IPS-20b (cell line): ENCODE data around the gene RPGRIP1.

Experiments used
- H3K27ac ChIP-seq: one replicate; pipeline ENCODE4 v1.5.1; 2013; ENCODE audit warnings: low read length
- H3K27me3 ChIP-seq: 2 replicates; pipeline ENCODE4 v1.6.1; 2013; ENCODE audit warnings: mild to moderate bottlenecking, low read length, inconsistent platforms; ENCODE audit not compliant: insufficient read depth
- H3K36me3 ChIP-seq: 2 replicates; pipeline ENCODE4 v1.6.1; 2013; ENCODE audit warnings: low read depth, mild to moderate bottlenecking, inconsistent platforms, low read length, moderate library complexity; ENCODE audit not compliant: insufficient read depth
- H3K4me1 ChIP-seq: 2 replicates; pipeline ENCODE4 v1.6.1; 2013; ENCODE audit warnings: mild to moderate bottlenecking, control low read depth, inconsistent platforms, low read length, moderate library complexity; ENCODE audit not compliant: insufficient read depth
- H3K4me3 ChIP-seq: 2 replicates; pipeline ENCODE4 v1.5.1; 2013; ENCODE audit warnings: mild to moderate bottlenecking, low read length, inconsistent platforms
- H3K9ac ChIP-seq: 2 replicates; pipeline ENCODE4 v1.6.1; 2013; ENCODE audit warnings: low read depth, mild to moderate bottlenecking, inconsistent platforms, low read length, moderate library complexity
- H3K9me3 ChIP-seq: 2 replicates; pipeline ENCODE4 v1.6.1; 2013; ENCODE audit warnings: mild to moderate bottlenecking, low read depth, low read length, inconsistent platforms; ENCODE audit not compliant: insufficient read depth

Gene RPGRIP1

DNA sequence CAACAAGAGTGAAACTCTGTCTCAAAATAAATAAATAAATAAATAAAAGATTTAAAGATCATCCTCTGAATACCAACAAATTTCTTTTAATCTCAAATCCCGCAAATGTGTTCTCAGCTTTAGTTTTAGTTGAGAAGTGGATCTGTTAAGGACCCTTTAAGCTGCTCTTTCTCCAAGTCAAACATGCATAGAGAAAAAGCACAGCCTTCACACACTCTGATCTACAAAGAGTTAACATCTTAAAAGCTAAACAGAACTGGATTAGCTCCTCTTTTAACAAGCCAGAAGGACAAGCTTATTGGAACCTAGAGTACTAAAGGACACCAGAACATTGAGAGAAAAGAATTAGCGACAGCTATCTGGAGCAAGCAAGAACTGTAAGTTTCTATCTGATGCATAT is at the start of gene RPGRIP1:
TSS of gene RPGRIP1 (plus strand) at position 301 of the 400 bp plus-strand sequence. CDS start 7,894 bp downstream, outside the sequence.
- Histone ChIP-seq H3K9ac (no peak within 1 kb of the TSS), H3K4me3 (no peak within 1 kb of the TSS), H3K4me1 (no peaks in the 10 kb centered on the region), H3K9me3 (no peaks in the 10 kb centered on the region), H3K27me3 (no peaks in the 10 kb centered on the region), H3K27ac (no peak within 1 kb of the TSS), H3K36me3 (no peaks in the 10 kb centered on the region)

DNA sequence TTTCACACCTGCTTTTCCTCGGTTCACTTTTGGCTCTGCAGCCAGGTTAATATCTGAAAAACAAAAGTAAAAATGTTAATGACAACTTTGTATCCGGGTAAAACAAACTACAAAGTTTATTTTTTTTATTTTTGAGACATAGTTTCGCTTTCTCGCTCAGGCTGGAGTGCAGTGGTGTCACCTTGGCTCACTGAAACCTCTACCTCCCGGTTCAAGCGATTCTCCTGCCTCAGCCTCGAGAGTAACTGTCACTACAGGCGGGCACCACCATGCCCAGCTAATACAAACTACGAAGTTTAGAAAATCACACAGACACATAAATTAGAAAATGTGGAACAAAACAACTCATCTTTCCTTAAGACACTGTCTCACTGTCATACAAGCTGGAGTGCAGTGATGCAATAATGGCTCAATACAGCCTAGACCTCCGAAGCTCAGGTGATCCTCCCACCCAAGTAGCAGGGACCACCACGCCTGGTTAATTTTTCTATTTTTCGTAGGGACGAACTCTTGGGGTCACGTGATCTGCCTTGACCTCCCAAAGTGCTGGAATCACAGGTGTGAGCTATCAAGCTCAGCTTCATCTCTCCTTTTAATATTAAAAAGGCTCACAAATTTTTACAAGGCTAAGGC is 48.7 kb upstream of the RPGRIP1 start:
- no peak overlapping the region for H3K4me3 ChIP-seq
- no peaks in the 10 kb centered on the region for H3K4me1 ChIP-seq
- no peaks in the 10 kb centered on the region for H3K9me3 ChIP-seq
- H3K36me3 ChIP-seq = peaks cover 100% of the 10 kb centered on the region
- H3K27me3 ChIP-seq = no peaks in the 10 kb centered on the region
- no peak overlapping the region for H3K9ac ChIP-seq
- no peak overlapping the region for H3K27ac ChIP-seq

DNA sequence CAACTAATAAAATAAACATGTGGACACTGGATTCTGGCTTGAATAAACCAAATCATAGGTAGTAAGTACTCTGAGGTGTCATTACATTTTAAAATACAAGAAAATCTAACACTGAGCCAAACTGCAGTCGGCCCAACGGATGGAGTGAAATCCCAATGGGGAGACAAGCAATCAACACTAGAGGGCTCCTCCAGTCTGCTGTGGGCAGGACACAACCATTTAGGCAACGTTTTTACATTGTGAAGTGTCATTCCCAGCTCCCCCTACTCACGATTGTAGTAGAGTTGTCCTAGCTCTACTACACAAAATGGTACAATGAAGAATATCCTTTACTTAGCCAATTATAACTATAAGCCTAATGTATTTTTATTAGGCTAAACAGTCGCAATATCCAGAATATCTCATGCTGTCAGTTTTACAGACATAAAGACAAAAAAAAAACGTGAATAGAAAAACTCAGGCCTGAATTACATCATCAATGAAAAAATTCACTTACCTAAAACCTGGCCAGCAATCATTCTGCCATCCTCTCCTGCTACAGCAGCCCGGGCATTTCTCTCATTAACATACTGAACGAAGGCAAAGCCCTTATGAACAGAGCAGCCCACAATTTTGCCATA is 46.3 kb upstream of the RPGRIP1 start:
- Histone ChIP-seq H3K4me3 (no peak overlapping the region), H3K36me3 (peaks cover 100% of the 10 kb centered on the region), H3K9ac (no peak overlapping the region), H3K27me3 (no peaks in the 10 kb centered on the region), H3K9me3 (no peaks in the 10 kb centered on the region), H3K27ac (no peak overlapping the region), H3K4me1 (no peaks in the 10 kb centered on the region)

DNA sequence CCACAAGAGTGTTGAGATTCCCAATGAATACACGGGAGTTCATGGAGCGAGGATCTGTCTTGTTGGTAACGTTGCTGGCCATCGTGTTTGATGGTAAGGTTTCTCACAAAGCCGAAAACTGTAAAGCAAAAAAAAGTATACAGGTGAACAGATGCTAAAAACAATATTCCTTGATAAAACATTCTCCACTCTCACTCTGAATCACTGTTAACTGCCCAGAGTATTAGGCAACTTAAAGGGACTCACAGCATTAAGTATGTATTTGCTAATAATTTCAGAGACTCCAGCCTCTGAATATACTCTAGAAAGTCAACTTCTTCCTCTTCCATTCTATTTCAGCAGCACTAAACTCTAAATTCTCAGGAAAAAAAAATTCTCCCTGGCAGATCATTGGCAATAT is 45.8 kb upstream of the RPGRIP1 start:
- Histone ChIP-seq H3K9ac (no peak overlapping the region), H3K27me3 (no peaks in the 10 kb centered on the region), H3K36me3 (peaks cover 100% of the 10 kb centered on the region), H3K9me3 (no peaks in the 10 kb centered on the region), H3K4me3 (no peak overlapping the region), H3K4me1 (no peaks in the 10 kb centered on the region), H3K27ac (no peak overlapping the region)

DNA sequence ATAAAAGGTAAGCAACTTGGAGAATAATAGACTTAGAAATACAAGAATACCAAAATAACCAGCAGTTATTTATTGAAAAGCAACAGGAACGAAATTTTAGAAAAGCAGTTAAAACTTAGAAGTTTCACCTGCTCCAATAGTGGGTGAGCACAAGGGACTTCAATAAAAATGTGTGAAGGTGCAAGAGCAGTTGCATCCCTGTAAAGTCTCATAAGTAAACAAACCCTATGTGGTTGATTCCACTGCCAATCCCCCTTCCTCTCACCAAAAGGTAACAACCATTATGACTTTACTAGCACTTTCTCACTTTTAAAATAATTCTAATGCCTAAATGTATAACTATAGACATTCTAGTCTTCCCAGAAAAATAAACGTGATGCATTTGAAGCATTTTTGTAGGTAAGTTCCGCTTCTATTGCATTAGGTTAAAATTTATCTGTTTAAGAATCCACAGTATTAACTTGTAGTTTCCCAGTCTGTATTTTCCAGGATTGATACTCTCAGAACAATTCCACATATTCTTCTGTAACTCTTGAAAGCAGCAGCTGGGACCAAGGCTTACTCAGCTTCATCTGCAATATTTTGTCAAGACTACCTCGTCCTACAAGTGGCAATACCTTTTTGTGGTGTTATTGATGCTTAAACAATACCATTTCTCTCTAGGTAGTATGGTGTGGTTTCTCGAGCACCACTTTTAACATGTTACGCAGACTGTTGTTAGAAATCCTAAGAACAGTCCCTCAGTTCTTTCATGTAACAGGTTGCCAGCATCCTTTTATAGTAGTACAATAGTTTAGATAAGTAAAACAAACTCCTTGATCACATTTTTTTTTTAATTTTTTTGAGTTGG is 42.7 kb upstream of the RPGRIP1 start:
- Histone ChIP-seq H3K27ac (no peak overlapping the region), H3K4me1 (no peaks in the 10 kb centered on the region), H3K36me3 (peaks cover 98% of the 10 kb centered on the region), H3K27me3 (no peaks in the 10 kb centered on the region), H3K9me3 (no peaks in the 10 kb centered on the region), H3K9ac (no peak overlapping the region), H3K4me3 (no peak overlapping the region)

DNA sequence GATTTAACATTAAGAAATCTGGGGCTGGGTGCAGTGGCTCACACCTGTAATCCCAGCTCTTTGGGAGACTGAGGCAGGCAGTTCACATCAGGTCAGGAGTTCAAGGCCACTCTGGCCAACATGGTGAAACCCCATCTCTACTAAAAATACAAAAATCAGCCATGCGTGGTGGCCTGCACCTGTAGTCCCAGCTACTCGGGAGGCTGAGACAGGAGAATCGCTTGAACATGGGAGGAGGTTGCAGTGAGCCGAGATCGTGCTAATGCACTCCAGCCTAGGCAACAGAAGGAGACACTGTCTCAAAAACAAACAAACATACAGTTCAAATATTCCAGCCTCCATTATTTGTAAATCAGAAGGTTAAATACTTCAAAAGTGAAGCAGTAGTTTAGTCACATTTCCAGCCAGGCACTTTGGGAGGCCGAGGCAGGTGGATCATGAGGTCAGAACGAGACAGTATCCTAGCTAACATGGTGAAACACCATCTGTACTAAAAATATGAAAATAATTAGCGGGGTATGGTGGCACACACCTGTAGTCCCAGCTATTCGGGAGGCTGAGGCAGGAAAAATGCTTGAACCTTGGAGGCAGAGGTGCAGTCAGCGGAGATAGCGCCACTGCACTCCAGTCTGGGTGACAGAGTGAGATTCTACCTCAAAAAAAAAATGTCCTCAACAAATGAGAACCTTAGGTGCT is 40.9 kb upstream of the RPGRIP1 start:
- no peaks in the 10 kb centered on the region for H3K27me3 ChIP-seq
- H3K9ac ChIP-seq = no peak overlapping the region
- H3K9me3 ChIP-seq = no peaks in the 10 kb centered on the region
- no peak overlapping the region for H3K27ac ChIP-seq
- H3K4me3 ChIP-seq = no peak overlapping the region
- H3K4me1 ChIP-seq = no peaks in the 10 kb centered on the region
- peaks cover 97% of the 10 kb centered on the region for H3K36me3 ChIP-seq

DNA sequence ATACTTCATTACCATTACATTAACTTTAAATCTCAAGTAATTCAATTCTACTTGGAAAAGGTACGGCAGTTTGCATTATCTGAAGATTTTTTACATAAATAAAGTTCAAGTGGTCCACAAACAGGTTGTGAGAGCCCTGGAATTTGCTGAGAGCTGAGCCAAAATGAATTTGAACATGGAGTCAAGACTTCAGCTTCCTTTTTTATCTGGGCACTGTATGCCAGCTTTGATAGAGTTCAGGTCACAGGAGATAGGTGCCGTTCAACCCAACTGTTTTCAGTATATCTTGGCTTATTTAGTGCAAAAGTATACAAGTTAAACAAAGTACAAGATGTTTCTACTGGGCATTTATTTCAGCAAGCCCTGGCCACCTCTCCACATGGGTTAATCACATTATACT is 39.5 kb upstream of the RPGRIP1 start:
- H3K9me3 ChIP-seq = no peaks in the 10 kb centered on the region
- no peaks in the 10 kb centered on the region for H3K4me1 ChIP-seq
- peaks cover 96% of the 10 kb centered on the region for H3K36me3 ChIP-seq
- H3K27ac ChIP-seq = no peak overlapping the region
- H3K27me3 ChIP-seq = no peaks in the 10 kb centered on the region
- H3K9ac ChIP-seq = no peak overlapping the region
- H3K4me3 ChIP-seq = no peak overlapping the region

DNA sequence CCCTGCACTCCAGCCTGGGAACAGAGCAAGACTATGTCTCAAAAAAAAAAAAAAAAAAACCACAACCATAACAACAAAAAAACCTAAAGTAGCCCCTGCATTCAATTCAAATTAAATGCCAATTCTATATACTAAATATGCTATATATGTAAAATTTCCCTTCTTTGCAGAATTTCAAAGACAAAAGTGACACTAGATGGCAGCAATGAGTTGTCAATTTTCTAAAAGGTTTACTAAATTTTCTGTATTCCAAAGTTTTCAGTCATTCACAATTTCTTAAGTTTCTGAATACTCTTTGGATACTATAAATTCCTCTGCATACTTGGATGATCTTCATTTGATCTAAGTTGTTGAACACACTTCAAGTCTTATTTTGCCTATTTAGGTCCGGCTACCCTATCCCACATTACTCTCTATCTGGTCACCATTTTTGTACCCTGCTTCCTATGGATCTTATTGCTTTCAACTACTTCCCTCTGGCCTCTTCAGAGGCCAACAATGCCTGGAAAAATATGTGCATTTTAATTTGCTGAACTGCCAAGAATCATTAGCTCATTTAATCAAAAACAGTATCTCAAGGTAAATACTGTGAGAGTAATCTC is 38.6 kb upstream of the RPGRIP1 start:
- Histone ChIP-seq H3K27me3 (no peaks in the 10 kb centered on the region), H3K27ac (no peak overlapping the region), H3K9me3 (no peaks in the 10 kb centered on the region), H3K4me1 (no peaks in the 10 kb centered on the region), H3K36me3 (peaks cover 96% of the 10 kb centered on the region), H3K4me3 (no peak overlapping the region), H3K9ac (no peak overlapping the region)

DNA sequence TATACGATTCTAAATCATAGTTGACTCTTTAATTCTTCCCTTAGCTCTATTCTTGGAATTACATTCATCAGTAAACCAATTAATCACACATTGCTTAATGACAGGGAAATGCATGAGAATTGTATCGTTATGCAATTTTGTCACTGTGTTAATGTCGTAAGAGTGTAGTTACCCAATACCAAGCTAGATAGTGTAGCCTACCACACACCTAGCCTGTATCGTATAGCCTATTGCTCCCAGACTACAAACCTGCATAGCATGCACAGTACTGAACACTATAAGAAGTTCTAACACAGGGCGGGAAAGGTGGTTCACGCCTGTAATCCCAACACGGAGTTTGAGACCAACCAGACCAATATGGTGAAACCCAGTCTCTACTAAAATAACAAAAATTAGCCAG is 35.3 kb upstream of the RPGRIP1 start:
- H3K4me3 ChIP-seq = no peak overlapping the region
- H3K4me1 ChIP-seq = no peaks in the 10 kb centered on the region
- peaks cover 95% of the 10 kb centered on the region for H3K36me3 ChIP-seq
- no peaks in the 10 kb centered on the region for H3K27me3 ChIP-seq
- H3K9me3 ChIP-seq = no peaks in the 10 kb centered on the region
- H3K27ac ChIP-seq = no peak overlapping the region
- H3K9ac ChIP-seq = no peak overlapping the region

DNA sequence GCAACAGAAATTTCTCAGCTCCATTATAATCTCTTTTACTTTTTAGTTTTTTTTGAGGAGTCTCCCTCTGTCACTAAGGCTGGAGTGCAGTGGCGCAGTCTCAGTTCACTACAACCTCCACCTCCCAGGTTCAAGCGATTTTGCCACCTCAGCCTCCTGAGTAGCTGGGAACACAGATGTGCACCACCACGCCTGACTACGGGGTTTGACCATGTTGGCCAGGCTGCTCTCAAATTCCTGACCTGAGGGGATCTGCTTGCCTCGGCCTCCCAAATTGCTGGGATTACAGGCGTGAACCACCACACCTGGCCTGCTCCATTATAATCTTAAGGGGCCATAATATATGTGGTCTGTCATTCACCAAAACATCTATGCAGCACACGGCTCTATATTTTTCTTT is 34.1 kb upstream of the RPGRIP1 start:
- no peak overlapping the region for H3K4me3 ChIP-seq
- H3K4me1 ChIP-seq = no peaks in the 10 kb centered on the region
- no peaks in the 10 kb centered on the region for H3K9me3 ChIP-seq
- peaks cover 95% of the 10 kb centered on the region for H3K36me3 ChIP-seq
- H3K9ac ChIP-seq = no peak overlapping the region
- H3K27me3 ChIP-seq = no peaks in the 10 kb centered on the region
- H3K27ac ChIP-seq = no peak overlapping the region

DNA sequence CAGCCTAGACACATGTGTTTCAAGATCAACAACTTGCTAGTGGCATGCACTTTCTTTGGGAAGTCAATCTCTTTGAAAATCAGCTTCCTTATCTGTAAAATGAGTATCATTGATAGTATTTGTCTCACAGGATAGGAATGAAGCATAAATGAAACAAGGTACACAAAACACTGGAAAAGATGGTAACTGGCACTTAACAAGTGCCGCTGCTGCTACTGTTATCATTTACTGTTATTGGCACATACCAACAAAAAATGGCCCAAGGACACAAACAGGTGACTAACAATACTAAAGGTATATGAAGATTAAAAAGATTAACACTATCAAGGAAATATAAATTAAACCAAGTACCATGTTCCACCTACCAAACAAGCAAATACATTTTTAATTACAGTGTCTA is 31.5 kb upstream of the RPGRIP1 start:
- no peaks in the 10 kb centered on the region for H3K4me1 ChIP-seq
- no peak overlapping the region for H3K9ac ChIP-seq
- H3K27ac ChIP-seq = no peak overlapping the region
- H3K36me3 ChIP-seq = peaks cover 96% of the 10 kb centered on the region
- H3K9me3 ChIP-seq = no peaks in the 10 kb centered on the region
- no peaks in the 10 kb centered on the region for H3K27me3 ChIP-seq
- no peak overlapping the region for H3K4me3 ChIP-seq
